Activated naive CD4-positive, alpha-beta T cell treated with anti-CD3 and anti-CD28 coated beads, Interleukin-2, amount 10 ng/mL, durations not matched to agents 7 days and 5 days (primary cell): Measurements from ENCODE around the gene MOB3B.
A peak's percentile ranks its signal among the peaks of the same experiment; 100 is the strongest.

Experiments used
- CTCF ChIA-PET: fragments of 350-600 bp; sonication (Branson Sonifier 250); formaldehyde crosslinking; loops from one replicate; lab custom pipeline; 2021; ENCODE audit warnings: antibody characterized with exemption; lab: Charles Lee
- DNase-seq: peaks from one replicate; pipeline ENCODE4 v3.0.0-alpha.2; 2020
- H3K27ac Mint-ChIP-seq: one replicate; pipeline ENCODE4 v1.8.0; 2021; ENCODE audit warnings: mild to moderate bottlenecking, moderate library complexity, mixed read lengths
- H3K27me3 Mint-ChIP-seq: one replicate; pipeline ENCODE4 v1.8.0; 2021; ENCODE audit warnings: mild to moderate bottlenecking, mixed read lengths
- H3K36me3 Mint-ChIP-seq: one replicate; pipeline ENCODE4 v1.8.0; 2021; ENCODE audit warnings: mixed read lengths
- H3K4me1 Mint-ChIP-seq: one replicate; pipeline ENCODE4 v1.8.0; 2021; ENCODE audit warnings: mixed read lengths
- H3K4me3 Mint-ChIP-seq: one replicate; pipeline ENCODE4 v1.8.0; 2021; ENCODE audit warnings: mild to moderate bottlenecking, moderate library complexity, mixed read lengths
- H3K9me3 Mint-ChIP-seq: one replicate; pipeline ENCODE4 v1.8.0; 2021; ENCODE audit warnings: mixed read lengths

Gene MOB3B

DNA sequence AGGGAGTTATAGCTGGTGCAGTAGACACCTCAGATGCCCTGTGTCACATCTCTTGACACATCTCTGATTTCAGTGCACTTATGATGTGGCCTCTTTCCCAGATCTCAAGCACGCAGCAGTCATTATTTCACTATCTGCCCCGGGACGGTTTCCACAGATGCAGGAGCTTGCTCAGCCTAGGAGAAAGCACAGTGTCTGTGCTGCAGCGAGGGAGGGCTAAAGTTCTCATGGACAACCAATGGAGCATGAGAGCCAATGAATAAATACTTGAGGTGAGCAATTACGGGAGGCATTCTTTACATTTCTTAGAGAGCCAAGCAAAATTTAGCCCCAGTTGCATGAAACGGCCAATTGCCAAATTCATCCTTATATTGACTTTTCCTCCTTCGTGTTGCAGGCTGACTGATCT, 7.4 kb upstream of the MOB3B start:
- DNase-seq, result no peak
- no peak overlapping the region for H3K27ac Mint-ChIP-seq
- no peaks in the 10 kb centered on the region for H3K9me3 Mint-ChIP-seq
- H3K36me3 Mint-ChIP-seq, result no peaks in the 10 kb centered on the region
- CTCF ChIA-PET, result interaction anchor here (2.0 to 2.2 kb wide), 2 partner anchors 204 kb away, joined by 6 to 12 read pairs; no protein-coding TSS in a partner anchor
- H3K4me1 Mint-ChIP-seq, result peaks cover 9% of the 10 kb centered on the region
- H3K27me3 Mint-ChIP-seq, result no peaks in the 10 kb centered on the region
- H3K4me3 Mint-ChIP-seq, result no peak overlapping the region

- H3K27me3 Mint-ChIP-seq, result no peaks in the 10 kb centered on the region
- H3K36me3 Mint-ChIP-seq, result no peaks in the 10 kb centered on the region
- CTCF ChIA-PET, result interaction anchor here (2.2 kb wide), 1 partner anchor 203 kb away, joined by 12 read pairs; no protein-coding TSS in a partner anchor
- peaks cover 9% of the 10 kb centered on the region for H3K4me1 Mint-ChIP-seq
- DNase-seq, result no peak
- no peak overlapping the region for H3K4me3 Mint-ChIP-seq
- no peak overlapping the region for H3K27ac Mint-ChIP-seq
- no peaks in the 10 kb centered on the region for H3K9me3 Mint-ChIP-seq
These were observed 6.6 kb upstream of the MOB3B start for GRCh38 chr9:27536168-27536567.

DNA sequence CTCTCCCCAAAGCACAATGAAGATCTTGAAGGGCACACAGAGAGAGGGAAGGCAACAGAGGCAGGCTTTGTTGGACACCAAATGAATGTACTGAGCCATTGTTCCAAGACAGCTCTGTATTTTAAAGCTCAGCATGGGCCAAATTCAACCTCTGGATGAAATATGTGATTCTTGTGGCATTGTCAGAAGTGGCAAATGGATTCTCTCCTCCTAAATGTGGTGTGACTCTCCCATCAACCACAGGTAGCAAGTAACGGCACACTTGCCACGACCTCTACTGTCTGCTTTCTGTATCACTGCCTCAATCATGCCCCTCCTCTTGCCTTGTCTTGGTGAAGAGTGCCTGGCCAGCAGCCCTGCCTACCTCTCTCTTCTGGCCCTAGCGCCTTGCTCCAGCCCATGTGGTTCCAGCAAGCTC, 6.1 kb upstream of the MOB3B start:
- Mint-ChIP-seq H3K4me1 (peaks cover 9% of the 10 kb centered on the region), H3K27ac (no peak overlapping the region)
- no peak for DNase-seq

GRCh38 chr9:27534658-27535209, 5.1 kb upstream of the MOB3B start:
- Mint-ChIP-seq H3K27me3 (peaks cover 2% of the 10 kb centered on the region), H3K27ac (no peak overlapping the region), H3K4me3 (no peak overlapping the region), H3K36me3 (no peaks in the 10 kb centered on the region), H3K9me3 (no peaks in the 10 kb centered on the region), H3K4me1 (peaks cover 11% of the 10 kb centered on the region)
- CTCF ChIA-PET, result interaction anchor here (2.2 kb wide), 1 partner anchor 202 kb away, joined by 12 read pairs; no protein-coding TSS in a partner anchor
- no peak for DNase-seq

More for the DNA sequence above, 6.1 kb upstream of the MOB3B start:
- H3K9me3 Mint-ChIP-seq, result no peaks in the 10 kb centered on the region
- no peak overlapping the region for H3K4me3 Mint-ChIP-seq
- H3K27me3 Mint-ChIP-seq, result no peaks in the 10 kb centered on the region
- CTCF ChIA-PET, result interaction anchor here (2.2 kb wide), 1 partner anchor 203 kb away, joined by 12 read pairs; no protein-coding TSS in a partner anchor
- no peaks in the 10 kb centered on the region for H3K36me3 Mint-ChIP-seq

DNA sequence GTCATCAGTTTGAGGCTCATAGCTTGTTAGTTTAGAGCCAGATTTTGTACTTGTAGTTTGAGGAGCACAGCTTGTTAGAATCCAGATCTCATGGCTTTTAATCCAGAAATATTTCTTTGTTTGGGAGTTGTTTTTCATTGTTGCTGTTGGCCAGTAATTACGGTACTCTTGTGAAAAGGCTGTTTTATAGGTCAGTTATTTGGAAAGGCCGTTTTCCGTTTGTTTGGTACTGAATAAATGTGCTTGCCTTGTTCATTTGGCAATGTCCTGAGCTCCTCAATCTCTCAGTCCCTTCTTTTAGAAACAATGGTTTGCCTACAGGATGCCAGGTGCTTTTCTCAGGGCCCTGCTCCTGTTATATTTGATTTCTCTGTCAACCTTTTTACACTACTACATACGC, 4.5 kb upstream of the MOB3B start:
- peaks cover 12% of the 10 kb centered on the region for H3K4me1 Mint-ChIP-seq
- H3K9me3 Mint-ChIP-seq, result no peaks in the 10 kb centered on the region
- DNase-seq, result no peak
- CTCF ChIA-PET, result interaction anchor here (0.8 to 5.4 kb wide), 3 partner anchors 14 to 202 kb away, joined by 3 to 51 read pairs (median 3); no protein-coding TSS in a partner anchor
- H3K27me3 Mint-ChIP-seq, result peaks cover 7% of the 10 kb centered on the region
- H3K27ac Mint-ChIP-seq, result no peak overlapping the region
- no peaks in the 10 kb centered on the region for H3K36me3 Mint-ChIP-seq
- no peak overlapping the region for H3K4me3 Mint-ChIP-seq

- H3K9me3 Mint-ChIP-seq, result no peaks in the 10 kb centered on the region
- no peak for DNase-seq
- H3K36me3 Mint-ChIP-seq, result no peaks in the 10 kb centered on the region
- peaks cover 15% of the 10 kb centered on the region for H3K27me3 Mint-ChIP-seq
- no peak overlapping the region for H3K4me3 Mint-ChIP-seq
- H3K4me1 Mint-ChIP-seq, result peaks cover 17% of the 10 kb centered on the region
- CTCF ChIA-PET, result interaction anchor here (1.2 to 5.4 kb wide), 2 partner anchors 180 to 201 kb away, joined by 3 to 51 read pairs; no protein-coding TSS in a partner anchor
- H3K27ac Mint-ChIP-seq, result no peak overlapping the region
These were observed 3.7 kb upstream of the MOB3B start for GRCh38 chr9:27533311-27533710.

DNA sequence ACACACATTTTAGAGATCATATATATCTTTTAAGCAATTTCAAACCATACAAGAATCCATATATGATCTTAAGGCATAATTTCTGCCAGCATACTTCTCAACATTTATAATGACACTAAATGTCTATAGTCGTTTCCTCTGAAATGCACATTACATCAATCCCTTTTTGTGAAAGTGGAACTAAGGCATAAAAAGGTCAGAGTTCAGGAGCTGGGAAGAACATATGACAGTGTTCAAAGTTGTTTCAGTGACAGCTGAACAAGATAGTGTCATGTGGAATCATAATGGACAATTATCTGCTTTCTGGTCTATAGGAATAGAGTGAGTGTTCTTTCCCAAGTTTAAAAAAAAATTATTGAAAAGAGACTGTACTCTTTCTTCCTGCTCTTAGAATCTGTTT, 2.4 kb upstream of the MOB3B start:
- Mint-ChIP-seq H3K27ac (no peak overlapping the region), H3K36me3 (no peaks in the 10 kb centered on the region), H3K4me3 (no peak overlapping the region), H3K4me1 (peaks cover 24% of the 10 kb centered on the region), H3K27me3 (peaks cover 26% of the 10 kb centered on the region), H3K9me3 (no peaks in the 10 kb centered on the region)
- CTCF ChIA-PET, result interaction anchor here (0.6 to 5.4 kb wide), 2 partner anchors 194 to 200 kb away, joined by 3 to 51 read pairs; no protein-coding TSS in a partner anchor
- no peak for DNase-seq

GRCh38 chr9:27530915-27531755, 1.5 kb upstream of the MOB3B start:
- no peak for DNase-seq
- Mint-ChIP-seq H3K27ac (no peak overlapping the region), H3K36me3 (no peaks in the 10 kb centered on the region), H3K27me3 (peaks cover 32% of the 10 kb centered on the region), H3K9me3 (no peaks in the 10 kb centered on the region), H3K4me1 (peaks cover 24% of the 10 kb centered on the region), H3K4me3 (no peak overlapping the region)
- CTCF ChIA-PET, result interaction anchor here (0.8 to 5.4 kb wide), 8 partner anchors 8 to 199 kb away, joined by 3 to 51 read pairs (median 4); no protein-coding TSS in a partner anchor

GRCh38 chr9:27528886-27529315, 713 bp downstream of the MOB3B start:
- Mint-ChIP-seq H3K27ac (no peak overlapping the region), H3K27me3 (peaks cover 36% of the 10 kb centered on the region), H3K9me3 (no peaks in the 10 kb centered on the region), H3K4me3 (peak overlapping the region; percentile 83), H3K36me3 (no peaks in the 10 kb centered on the region), H3K4me1 (peaks cover 15% of the 10 kb centered on the region)
- peak; percentile 53 for DNase-seq
- CTCF ChIA-PET, result interaction anchor here (0.7 to 5.4 kb wide), 17 partner anchors 10 to 212 kb away, joined by 3 to 51 read pairs (median 4); no protein-coding TSS in a partner anchor

DNA sequence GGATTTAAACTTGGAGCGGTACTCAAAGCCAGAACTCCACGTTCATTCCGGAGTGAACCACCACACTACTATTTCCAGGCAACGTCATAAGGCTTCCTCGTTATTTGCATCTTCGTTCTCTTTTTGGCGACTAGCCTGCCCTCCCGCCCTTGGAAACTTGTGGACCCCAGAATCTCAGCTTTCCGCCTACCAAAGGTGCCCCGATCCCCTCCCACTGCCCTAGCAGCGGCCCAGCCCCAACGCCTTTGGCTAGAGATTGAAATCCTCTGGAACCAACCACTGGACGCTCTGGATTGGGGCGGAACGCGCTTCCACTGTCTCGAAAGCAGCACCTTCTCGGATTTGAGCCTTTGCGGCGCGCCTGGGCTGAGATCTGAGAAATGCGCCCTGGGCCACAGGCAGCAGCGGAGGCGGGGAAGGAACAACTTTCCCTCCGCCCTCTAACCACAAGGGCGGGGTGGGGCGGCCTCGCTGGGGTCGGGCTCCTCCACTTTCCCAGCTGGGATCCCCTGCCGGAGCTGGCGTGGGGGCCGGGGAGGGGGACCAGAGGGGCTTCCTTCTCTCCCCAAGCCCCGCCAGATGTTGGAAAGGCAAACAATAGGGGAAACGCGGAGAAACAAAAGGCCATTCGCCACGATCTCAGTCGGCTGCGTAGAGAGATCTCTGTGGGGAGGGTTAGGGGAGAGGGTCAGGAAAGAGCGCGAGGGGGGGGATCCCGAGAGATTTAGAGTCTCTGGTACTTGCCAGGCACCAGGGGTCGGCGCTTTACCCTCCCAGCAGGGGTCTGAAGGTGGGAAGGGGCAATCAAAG, 1.3 kb downstream of the MOB3B start:
- Mint-ChIP-seq H3K4me3 (peak overlapping the region; percentile 83), H3K4me1 (peaks cover 15% of the 10 kb centered on the region), H3K36me3 (no peaks in the 10 kb centered on the region), H3K27me3 (peaks cover 36% of the 10 kb centered on the region), H3K27ac (no peak overlapping the region), H3K9me3 (no peaks in the 10 kb centered on the region)
- CTCF ChIA-PET, result interaction anchor here (1.5 kb wide), 1 partner anchor 196 kb away, joined by 3 read pairs; no protein-coding TSS in a partner anchor
- DNase-seq, result peak; percentile 72

DNA sequence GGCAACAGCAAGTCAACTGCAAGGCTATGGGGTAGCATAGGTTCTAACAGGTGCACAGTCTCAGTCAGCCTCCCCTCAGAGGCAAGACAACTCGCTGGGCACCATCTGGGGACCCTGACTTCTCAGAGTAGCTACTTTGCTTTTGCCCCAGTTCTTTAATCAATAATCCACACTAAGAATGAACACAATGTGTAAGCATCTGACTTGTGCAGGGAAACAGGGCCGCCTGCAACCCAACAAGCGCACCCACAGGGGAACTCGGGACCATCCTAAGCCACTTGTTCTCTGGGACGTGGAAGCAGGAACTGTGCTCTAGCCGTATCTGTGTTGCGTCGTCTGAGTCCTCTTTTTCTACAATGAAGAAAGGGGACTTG, 1.9 kb downstream of the MOB3B start:
- Mint-ChIP-seq H3K36me3 (no peaks in the 10 kb centered on the region), H3K27ac (no peak overlapping the region), H3K27me3 (peaks cover 36% of the 10 kb centered on the region), H3K4me1 (peaks cover 15% of the 10 kb centered on the region), H3K4me3 (peak overlapping the region; percentile 83), H3K9me3 (no peaks in the 10 kb centered on the region)
- CTCF ChIA-PET, result interaction anchor here (1.5 kb wide), 1 partner anchor 195 kb away, joined by 3 read pairs; no protein-coding TSS in a partner anchor
- DNase-seq, result no peak

GRCh38 chr9:27524236-27524635, 5.4 kb downstream of the MOB3B start, which contains the start of gene IFNK:
IFNK (plus strand) TSS chr9:27524290; CDS start chr9:27524337, 47 bp downstream.
- Mint-ChIP-seq H3K9me3 (no peaks in the 10 kb centered on the region), H3K4me3 (no peak within 1 kb of the TSS), H3K27ac (no peak within 1 kb of the TSS), H3K27me3 (peaks cover 30% of the 10 kb centered on the region), H3K4me1 (peaks cover 12% of the 10 kb centered on the region), H3K36me3 (no peaks in the 10 kb centered on the region)
- DNase-seq, result no peak
- CTCF ChIA-PET, result interaction anchor here (1.4 to 2.0 kb wide), 2 partner anchors 30 to 191 kb away, joined by 3 to 6 read pairs; no protein-coding TSS in a partner anchor

GRCh38 chr9:27523141-27523540, 6.5 kb downstream of the MOB3B start:
- H3K4me3 Mint-ChIP-seq, result no peak overlapping the region
- no peaks in the 10 kb centered on the region for H3K9me3 Mint-ChIP-seq
- H3K27ac Mint-ChIP-seq, result no peak overlapping the region
- DNase-seq, result no peak
- H3K36me3 Mint-ChIP-seq, result no peaks in the 10 kb centered on the region
- CTCF ChIA-PET, result no interaction called here
- peaks cover 5% of the 10 kb centered on the region for H3K4me1 Mint-ChIP-seq
- H3K27me3 Mint-ChIP-seq, result peaks cover 19% of the 10 kb centered on the region
